Hepatocyte (in vitro differentiated cells): ENCODE measurements around the gene DEK. TPM values are rescaled to one million over a fixed set of nuclear protein-coding genes. Genes with fewer than 3 reads are reported as not detected.

ENCODE experiments used
- DNase-seq: peaks from one replicate; pipeline ENCODE4 v3.0.0-alpha.2; 2016; ENCODE audit warnings: low spot score
- H2AFZ ChIP-seq: fragments of 200-600 bp; sonication (generic); 2 replicates; pipeline ENCODE4 v1.6.0; 2016; ENCODE audit warnings: antibody characterized with exemption, mild to moderate bottlenecking
- H3K27ac ChIP-seq: fragments of 200-600 bp; sonication (generic); 2 replicates; pipeline ENCODE4 v1.5.1; 2016; ENCODE audit warnings: mild to moderate bottlenecking
- H3K27me3 ChIP-seq: fragments of 200-600 bp; sonication (generic); 2 replicates; pipeline ENCODE4 v1.6.1; 2016
- H3K36me3 ChIP-seq: fragments of 200-600 bp; sonication (generic); replicated peaks from 2 replicates; pipeline ENCODE4 v1.5.1; 2016; ENCODE audit warnings: low read depth; ENCODE audit not compliant: insufficient read depth
- H3K4me1 ChIP-seq: fragments of 200-600 bp; sonication (generic); 2 replicates; pipeline ENCODE4 v1.5.1; 2016; ENCODE audit warnings: mild to moderate bottlenecking, moderate library complexity; ENCODE audit not compliant: insufficient read depth
- H3K4me2 ChIP-seq: fragments of 200-600 bp; sonication (generic); 2 replicates; pipeline ENCODE4 v1.6.0; 2016
- H3K4me3 ChIP-seq: fragments of 200-600 bp; sonication (generic); 2 replicates; pipeline ENCODE4 v1.5.1; 2016; ENCODE audit warnings: mild to moderate bottlenecking
- H3K79me2 ChIP-seq: fragments of 200-600 bp; sonication (generic); 2 replicates; pipeline ENCODE4 v1.6.0; 2017; ENCODE audit warnings: mild to moderate bottlenecking
- H3K9me2 ChIP-seq: fragments of 200-600 bp; sonication (generic); replicated peaks from 2 replicates; pipeline ENCODE4 v1.6.0; 2017; ENCODE audit warnings: mild to moderate bottlenecking; ENCODE audit not compliant: insufficient read depth
- H3K9me3 ChIP-seq: fragments of 200-600 bp; sonication (generic); 2 replicates; pipeline ENCODE4 v1.5.1; 2016; ENCODE audit warnings: low read depth, mild to moderate bottlenecking
- H4K20me1 ChIP-seq: fragments of 200-600 bp; sonication (generic); 2 replicates; pipeline ENCODE4 v1.6.0; 2016; ENCODE audit warnings: mild to moderate bottlenecking; ENCODE audit not compliant: insufficient read depth, poor library complexity, severe bottlenecking
- EZH2 ChIP-seq: fragments of 200-600 bp; sonication (generic); IDR thresholded peaks from 2 replicates; pipeline ENCODE4 v1.6.1; 2016; ENCODE audit warnings: antibody characterized with exemption, mild to moderate bottlenecking, borderline replicate concordance
- EZH2phosphoT487 ChIP-seq: fragments of 200-600 bp; sonication (generic); IDR thresholded peaks from one replicate; pipeline ENCODE4 v1.6.1; 2018; ENCODE audit warnings: antibody characterized with exemption, mild to moderate bottlenecking, low read depth, moderate library complexity; ENCODE audit not compliant: unreplicated experiment, severe bottlenecking
- WGBS: methylation state at CpG from one replicate; pipeline ENCODE4 v1.1.6; 2016; ENCODE audit warnings: low lambda C conversion rate; ENCODE audit errors: missing lambda C conversion rate; 5-methylcytosine and 5-hydroxymethylcytosine counted together
- polyA plus RNA-seq: library from polyadenylated mRNA; unstranded; fragments of >200 nt; fragmentation: Nextera tagmentation; extraction: Ambion mirVana; gene quantifications from 2 replicates; pipeline ENCODE4 v1.2.1, GENCODE V29; 2016
- total RNA-seq: library from RNA; depleted of rRNA; stranded (reverse); fragments of >200 nt; gene quantifications from 2 replicates; pipeline ENCODE4 v1.2.3, GENCODE V29; 2014
- TF ChIP-seq, protein P1 (sequence below): fragments of 200-600 bp; sonication (generic); IDR thresholded peaks from 2 replicates; pipeline ENCODE4 v1.5.1; 2016; ENCODE audit warnings: antibody characterized with exemption, mild to moderate bottlenecking; ENCODE audit not compliant: poor library complexity

DEK gene
- total and polyA plus RNA-seq, 2 experiments from 2014 or later = 39.9 to 81.3 TPM

DNA sequence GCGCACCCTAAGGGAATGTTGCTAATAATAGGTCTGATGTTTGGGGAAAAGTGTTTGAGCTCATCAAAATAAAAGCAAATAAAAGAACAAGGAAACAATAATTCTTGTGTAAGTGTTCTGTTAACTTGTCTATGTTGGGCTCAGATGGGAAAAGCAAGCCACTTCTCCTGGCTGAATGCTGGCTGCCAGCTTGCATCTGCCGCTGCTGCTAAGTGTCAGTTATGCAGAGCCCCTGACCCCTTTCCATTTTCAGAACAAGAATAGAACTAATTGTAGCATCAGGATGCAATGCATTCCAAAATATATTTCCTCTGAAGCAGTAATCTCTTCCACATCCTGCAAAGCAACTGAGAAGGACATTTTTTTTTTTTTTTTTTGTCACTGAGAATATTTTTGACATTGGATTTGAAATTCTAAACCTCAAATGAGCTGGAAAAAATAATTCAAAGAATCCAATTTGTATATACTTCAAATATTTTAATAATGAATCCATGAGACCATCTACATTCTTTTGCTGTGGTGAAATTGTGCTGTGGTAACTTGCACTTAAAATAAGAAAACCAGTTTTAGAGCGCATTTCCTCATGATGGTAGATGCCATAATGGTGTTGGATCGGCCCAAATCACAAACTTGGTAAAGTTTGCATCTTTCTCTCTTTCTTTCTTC lies 43.9 kb upstream of the DEK start:
- Histone ChIP-seq H3K9me2 (no peaks in the 10 kb centered on the region), H3K79me2 (no peaks in the 10 kb centered on the region), H3K27me3 (no peaks in the 10 kb centered on the region), H3K4me1 (no peaks in the 10 kb centered on the region), H3K9me3 (no peaks in the 10 kb centered on the region), H3K27ac (no peak overlapping the region), H3K36me3 (no peaks in the 10 kb centered on the region), H4K20me1 (no peaks in the 10 kb centered on the region), H3K4me3 (no peak overlapping the region), H3K4me2 (no peak overlapping the region), H2AFZ (no peak overlapping the region)
- 89% methylated on average over 4 of the region's 4 CpGs for WGBS
- TF ChIP-seq, protein P1, sequence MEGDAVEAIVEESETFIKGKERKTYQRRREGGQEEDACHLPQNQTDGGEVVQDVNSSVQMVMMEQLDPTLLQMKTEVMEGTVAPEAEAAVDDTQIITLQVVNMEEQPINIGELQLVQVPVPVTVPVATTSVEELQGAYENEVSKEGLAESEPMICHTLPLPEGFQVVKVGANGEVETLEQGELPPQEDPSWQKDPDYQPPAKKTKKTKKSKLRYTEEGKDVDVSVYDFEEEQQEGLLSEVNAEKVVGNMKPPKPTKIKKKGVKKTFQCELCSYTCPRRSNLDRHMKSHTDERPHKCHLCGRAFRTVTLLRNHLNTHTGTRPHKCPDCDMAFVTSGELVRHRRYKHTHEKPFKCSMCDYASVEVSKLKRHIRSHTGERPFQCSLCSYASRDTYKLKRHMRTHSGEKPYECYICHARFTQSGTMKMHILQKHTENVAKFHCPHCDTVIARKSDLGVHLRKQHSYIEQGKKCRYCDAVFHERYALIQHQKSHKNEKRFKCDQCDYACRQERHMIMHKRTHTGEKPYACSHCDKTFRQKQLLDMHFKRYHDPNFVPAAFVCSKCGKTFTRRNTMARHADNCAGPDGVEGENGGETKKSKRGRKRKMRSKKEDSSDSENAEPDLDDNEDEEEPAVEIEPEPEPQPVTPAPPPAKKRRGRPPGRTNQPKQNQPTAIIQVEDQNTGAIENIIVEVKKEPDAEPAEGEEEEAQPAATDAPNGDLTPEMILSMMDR = no peak
- TF ChIP-seq EZH2phosphoT487 (no peak), EZH2 (no peak)
- DNase-seq = no peak

GRCh38 chr6:18306977-18307376 lies 42.6 kb upstream of the DEK start:
- Histone ChIP-seq H3K4me1 (no peaks in the 10 kb centered on the region), H4K20me1 (no peaks in the 10 kb centered on the region), H3K4me3 (no peak overlapping the region), H3K9me3 (no peaks in the 10 kb centered on the region), H3K4me2 (no peak overlapping the region), H3K79me2 (no peaks in the 10 kb centered on the region), H3K27me3 (no peaks in the 10 kb centered on the region), H3K9me2 (no peaks in the 10 kb centered on the region), H3K36me3 (no peaks in the 10 kb centered on the region), H2AFZ (no peak overlapping the region), H3K27ac (no peak overlapping the region)
- whole genome bisulfite sequencing = 85% methylated on average over 2 of the region's 2 CpGs
- DNase-seq = no peak
- no peak for TF ChIP-seq EZH2
- TF ChIP-seq, protein P1 = no peak
- TF ChIP-seq EZH2phosphoT487 = no peak

DNA sequence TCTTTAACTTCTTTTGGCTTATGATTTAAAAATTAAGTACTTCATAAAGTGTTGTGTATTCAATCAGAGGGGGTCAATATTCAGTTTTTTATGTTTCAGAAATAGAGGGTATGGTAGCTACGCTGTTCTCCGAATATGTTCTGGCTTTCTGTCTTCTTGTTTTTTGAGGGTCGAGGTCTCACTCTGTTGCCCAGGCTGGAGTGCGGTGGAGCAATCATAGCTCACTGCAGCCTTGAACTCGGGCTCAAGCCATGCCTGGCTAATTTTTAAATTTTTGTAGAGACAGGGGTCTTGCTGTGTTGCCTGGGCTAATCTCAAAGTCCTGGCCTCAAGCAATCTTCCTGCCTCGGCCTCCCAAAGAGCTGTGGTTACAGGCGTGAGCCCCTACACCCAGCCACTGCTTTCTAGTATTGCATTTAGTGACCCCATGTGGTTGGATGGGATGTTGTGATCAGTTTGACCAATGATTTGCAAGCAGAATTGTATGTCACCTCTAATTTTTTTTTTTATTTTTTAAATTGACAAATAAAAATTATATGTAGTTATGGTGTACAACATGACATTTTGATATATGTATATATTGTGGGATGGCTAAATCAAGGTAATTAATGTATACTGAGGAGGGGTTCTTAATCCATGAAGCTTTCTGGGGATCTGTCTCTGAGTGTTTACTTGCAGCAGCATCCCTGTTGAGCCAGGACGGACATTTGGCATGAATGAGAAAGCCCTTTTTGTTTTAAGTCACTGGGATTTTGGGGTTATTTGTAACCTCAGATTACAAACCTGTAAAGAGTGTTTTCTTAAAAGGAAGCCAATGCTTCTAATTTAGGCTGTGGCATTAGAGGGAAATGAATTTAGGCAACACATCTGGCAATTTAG lies 38.5 kb upstream of the DEK start:
- TF ChIP-seq EZH2phosphoT487 (no peak), EZH2 (no peak)
- TF ChIP-seq, protein P1 = peak; percentile 19
- Histone ChIP-seq H3K9me3 (no peaks in the 10 kb centered on the region), H2AFZ (no peak overlapping the region), H3K27me3 (no peaks in the 10 kb centered on the region), H3K4me1 (no peaks in the 10 kb centered on the region), H4K20me1 (no peaks in the 10 kb centered on the region), H3K9me2 (no peaks in the 10 kb centered on the region), H3K36me3 (no peaks in the 10 kb centered on the region), H3K4me3 (no peak overlapping the region), H3K27ac (no peak overlapping the region), H3K79me2 (no peaks in the 10 kb centered on the region), H3K4me2 (no peak overlapping the region)
- 77% methylated on average over 8 of the region's 8 CpGs for WGBS
- DNase-seq = no peak
